OCI-LY7 (cell line): ENCODE measurements around the gene SIX1. TPM values are rescaled to one million over a fixed set of nuclear protein-coding genes. Genes with fewer than 3 reads are reported as not detected.

ENCODE experiments used
- BruUV-seq: library from RNA; stranded (reverse); fragments of 400-500 nt; replicated peaks from 2 replicates; lab custom pipeline; 2021; lab: Mats Ljungman, UMichigan
- CTCF ChIA-PET: fragments of 300-600 bp; sonication (Branson Sonifier 250); formaldehyde crosslinking; loops from one replicate; lab custom pipeline; 2022; ENCODE audit warnings: antibody characterized with exemption; ENCODE audit not compliant: unreplicated experiment; lab: Charles Lee
- POLR2A ChIA-PET: fragments of 300-600 bp; sonication (Branson Sonifier 250); formaldehyde crosslinking; loops from one replicate; lab custom pipeline; 2022; ENCODE audit warnings: antibody characterized with exemption; lab: Charles Lee
- DNase-seq: peaks from one replicate; pipeline ENCODE4 v3.0.0-alpha.2; 2015; ENCODE audit warnings: low spot score
- H2AFZ ChIP-seq: fragments of 200-600 bp; sonication (generic), shearing (Covaris generic); 2 replicates; pipeline ENCODE4 v1.6.1; 2014; ENCODE audit warnings: mild to moderate bottlenecking, antibody characterized with exemption, low read length, moderate library complexity
- H3K27ac ChIP-seq: fragments of 200-600 bp; sonication (generic); 2 replicates; pipeline ENCODE4 v1.5.1; 2014; ENCODE audit warnings: mixed run types, low read depth, mild to moderate bottlenecking, moderate library complexity, low read length, inconsistent platforms; ENCODE audit not compliant: poor library complexity, severe bottlenecking
- H3K36me3 ChIP-seq: fragments of 200-600 bp; sonication (generic); 2 replicates; pipeline ENCODE4 v1.6.1; 2014; ENCODE audit warnings: mild to moderate bottlenecking, antibody characterized with exemption, low read length, moderate library complexity, mixed read lengths; ENCODE audit not compliant: insufficient read depth
- H3K4me1 ChIP-seq: fragments of 200-600 bp; sonication (generic); 2 replicates; pipeline ENCODE4 v1.5.1; 2014; ENCODE audit warnings: mild to moderate bottlenecking, low read length; ENCODE audit not compliant: insufficient read depth, poor library complexity, severe bottlenecking
- H3K4me2 ChIP-seq: fragments of 200-600 bp; sonication (generic); 2 replicates; pipeline ENCODE4 v1.6.1; 2014; ENCODE audit warnings: mild to moderate bottlenecking, low read length
- H3K4me3 ChIP-seq: fragments of 200-600 bp; sonication (generic); 2 replicates; pipeline ENCODE4 v1.5.1; 2014; ENCODE audit warnings: mild to moderate bottlenecking, low read depth, low read length; ENCODE audit not compliant: poor library complexity, severe bottlenecking
- H3K79me2 ChIP-seq: fragments of 200-600 bp; sonication (generic); 2 replicates; pipeline ENCODE4 v1.6.1; 2016; ENCODE audit warnings: low read depth, mild to moderate bottlenecking, low read length, moderate library complexity, mixed read lengths; ENCODE audit not compliant: insufficient read depth
- H3K9me2 ChIP-seq: fragments of 200-600 bp; sonication (generic); 2 replicates; pipeline ENCODE4 v1.6.1; 2016; ENCODE audit warnings: mild to moderate bottlenecking, low read length, mixed read lengths; ENCODE audit not compliant: insufficient read depth
- H3K9me3 ChIP-seq: fragments of 200-600 bp; sonication (generic); 2 replicates; pipeline ENCODE4 v1.6.1; 2014; ENCODE audit warnings: mild to moderate bottlenecking, mixed run types, low read length, mixed read lengths
- H4K20me1 ChIP-seq: fragments of 200-600 bp; sonication (generic); 2 replicates; pipeline ENCODE4 v1.6.1; 2014; ENCODE audit warnings: mild to moderate bottlenecking, antibody characterized with exemption, low read length, moderate library complexity, mixed read lengths; ENCODE audit not compliant: insufficient read depth
- CTCF ChIP-seq: fragments of 200-600 bp; sonication (generic); conservative IDR thresholded peaks from 2 replicates; pipeline ENCODE4 v1.5.1; 2014; ENCODE audit warnings: mild to moderate bottlenecking, antibody characterized with exemption, low read length, moderate library complexity, mixed read lengths
- EZH2phosphoT487 ChIP-seq: fragments of 200-600 bp; sonication (generic); IDR thresholded peaks from 2 replicates; pipeline ENCODE4 v1.6.1; 2018; ENCODE audit warnings: low read depth, borderline replicate concordance, mild to moderate bottlenecking, mixed run types, antibody characterized with exemption, low read length, moderate library complexity, mixed read lengths
- intact Hi-C: fragments of 100-400 bp; cut with micrococcal nuclease; formaldehyde crosslinking; loops from one replicate; pipeline ENCODE4 v1.10.0; 2022; ENCODE audit not compliant: unreplicated experiment
- total RNA-seq, 2 experiments: library from RNA; depleted of rRNA in 1 of 2; stranded (reverse); fragments of >200 nt in 1 of 2; shearing (Covaris generic) in 1 of 2; gene quantifications; 2 replicates each; pipeline ENCODE4 v1.2.3, GENCODE V29; 2014 to 2022

SIX1 gene
- total RNA-seq, 2 experiments from 2014 or later: 0.35 to 2.9 TPM

- TF ChIP-seq EZH2phosphoT487: no peak
- no peak for TF ChIP-seq CTCF
- DNase-seq: no peak
- no peaks in the 10 kb centered on the region for H3K9me3 ChIP-seq
- no peak overlapping the region for H3K27ac ChIP-seq
- intact Hi-C loops: no loop called here
- POLR2A ChIA-PET: no interaction called here
- H3K79me2 ChIP-seq: no peaks in the 10 kb centered on the region
- no peak overlapping the region for H2AFZ ChIP-seq
- no peaks in the 10 kb centered on the region for H4K20me1 ChIP-seq
- CTCF ChIA-PET: no interaction called here
- no peak overlapping the region for H3K4me3 ChIP-seq
- no peaks in the 10 kb centered on the region for H3K36me3 ChIP-seq
- no peaks in the 10 kb centered on the region for H3K4me1 ChIP-seq
- H3K9me2 ChIP-seq: no peaks in the 10 kb centered on the region
- no TSS peak for BruUV-seq
- no peak overlapping the region for H3K4me2 ChIP-seq
Observed at GRCh38 chr14:60647837-60648248, 1.4 kb downstream of the SIX1 start.

GRCh38 chr14:60647081-60647836 is 2.0 kb downstream of the SIX1 start:
- intact Hi-C loops: no loop called here
- TF ChIP-seq CTCF (no peak), EZH2phosphoT487 (no peak)
- no peaks in the 10 kb centered on the region for H3K9me2 ChIP-seq
- H3K4me1 ChIP-seq: no peaks in the 10 kb centered on the region
- CTCF ChIA-PET: no interaction called here
- no peak overlapping the region; the same call in 1 of the 2 replicates for H3K4me2 ChIP-seq
- no peaks in the 10 kb centered on the region for H3K36me3 ChIP-seq
- no peaks in the 10 kb centered on the region for H4K20me1 ChIP-seq
- no peaks in the 10 kb centered on the region for H3K9me3 ChIP-seq
- no TSS peak for BruUV-seq
- DNase-seq: no peak
- POLR2A ChIA-PET: interaction anchor here (0.6 to 0.7 kb wide), 6 partner anchors 10 to 382 kb away, joined by 3 to 6 read pairs (median 4); no protein-coding TSS in a partner anchor
- H2AFZ ChIP-seq: no peak overlapping the region
- no peak overlapping the region for H3K27ac ChIP-seq
- no peak overlapping the region for H3K4me3 ChIP-seq
- H3K79me2 ChIP-seq: no peaks in the 10 kb centered on the region
